Ascending aorta (tissue), 2 donors: ENCODE results near the gene SPDYE6. TPM values are rescaled to one million over a fixed set of nuclear protein-coding genes. Genes with fewer than 3 reads are reported as not detected.
"Not testable (repeated sequence)": the region's sequence is repeated elsewhere in the genome, so short reads cannot be mapped to it uniquely, and the experiment has no call there.

ENCODE experiments used
- DNase-seq, 2 donors: peaks; one replicate each; pipeline ENCODE4 v3.0.0-alpha.2; 2019; ENCODE audit warnings: low spot score in 2 of 2
- H3K27ac ChIP-seq, 2 donors: fragments of 200-600 bp; sonication (generic); one replicate each; pipeline ENCODE4 v1.5.1; 2016 to 2017; ENCODE audit warnings: mild to moderate bottlenecking in 1 of 2
- H3K27me3 ChIP-seq: fragments of 200-600 bp; sonication (generic); one replicate; pipeline ENCODE4 v1.5.1; 2017
- H3K36me3 ChIP-seq, 2 donors: fragments of 200-600 bp; sonication (generic); one replicate each; pipeline ENCODE4 v1.5.1; 2016
- H3K4me1 ChIP-seq, 2 donors: fragments of 200-600 bp; sonication (generic); one replicate each; pipeline ENCODE4 v1.5.1; 2016 to 2017; ENCODE audit warnings: mild to moderate bottlenecking in 1 of 2
- H3K4me3 ChIP-seq, 2 donors: fragments of 200-600 bp; sonication (generic); one replicate each; pipeline ENCODE4 v1.5.1; 2016 to 2017; ENCODE audit warnings: mild to moderate bottlenecking in 1 of 2
- H3K9me3 ChIP-seq, 2 donors: fragments of 200-600 bp; sonication (generic); one replicate each; pipeline ENCODE4 v1.5.1; 2016
- intact Hi-C: fragments of 100-400 bp; cut with DNase I; formaldehyde crosslinking; loops from one replicate; pipeline ENCODE4 v1.15.1; 2023
- total RNA-seq: library from RNA; depleted of rRNA; stranded (reverse); fragments of >200 nt; gene quantifications from one replicate; pipeline ENCODE4 v1.1.0, GENCODE V29; 2016
- TF ChIP-seq, protein P1 (sequence below), 3 experiments: fragments of 200-600 bp in 2 of 3; fragments of 450-650 bp in 1 of 3; sonication (generic) in 2 of 3; IDR thresholded peaks; one replicate each; pipeline ENCODE4 v1.5.1; 2016 to 2019; ENCODE audit warnings: antibody characterized with exemption in 3 of 3, mild to moderate bottlenecking in 1 of 3, moderate library complexity in 1 of 3

Gene SPDYE6
- total RNA-seq, 1 donor from 2014 or later, result not detected

DNA sequence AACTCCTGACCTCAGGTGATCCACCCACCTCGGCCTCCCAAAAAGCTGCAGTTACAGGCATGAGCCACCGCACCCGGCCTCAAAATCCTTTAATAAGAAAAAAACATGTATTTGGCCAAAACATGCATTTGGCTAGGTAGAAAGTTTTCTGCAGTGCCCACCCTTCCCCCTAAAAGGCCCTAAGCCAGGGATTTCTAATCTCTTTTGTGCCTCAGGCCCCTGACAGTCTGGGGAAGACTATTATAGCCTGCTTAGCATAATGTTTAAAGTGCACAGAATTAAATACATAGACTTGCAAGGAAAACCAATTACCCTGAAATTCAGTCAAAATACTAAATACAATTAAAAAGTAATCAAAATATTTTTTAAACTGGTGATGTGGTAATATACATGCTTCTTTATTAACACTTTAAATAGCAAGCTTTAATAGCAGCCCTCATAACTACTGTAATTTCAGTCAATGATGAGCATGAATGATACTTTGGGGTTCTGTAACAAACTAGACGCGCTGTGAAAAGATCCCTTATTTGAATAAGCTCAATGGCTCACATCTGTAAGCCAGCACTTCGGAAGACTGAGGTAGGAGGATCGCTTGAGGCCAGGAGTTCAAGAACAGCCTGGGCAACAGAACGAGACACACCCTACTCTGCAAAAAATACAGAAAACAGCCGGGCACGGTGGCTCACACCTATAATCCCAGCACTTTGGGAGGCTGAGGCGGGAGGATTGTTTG lies 29.9 kb downstream of the SPDYE6 start:
- DNase-seq, result peak in 1 of 2 donors; percentile 42
- Histone ChIP-seq H3K27ac (no peak overlapping the region), H3K36me3 (no peaks in the 10 kb centered on the region), H3K4me1 (no peaks in the 10 kb centered on the region), H3K4me3 (no peak overlapping the region), H3K9me3 (no peaks in the 10 kb centered on the region), H3K27me3 (no peaks in the 10 kb centered on the region)
- intact Hi-C loops, result no loop called here
- TF ChIP-seq, protein P1, sequence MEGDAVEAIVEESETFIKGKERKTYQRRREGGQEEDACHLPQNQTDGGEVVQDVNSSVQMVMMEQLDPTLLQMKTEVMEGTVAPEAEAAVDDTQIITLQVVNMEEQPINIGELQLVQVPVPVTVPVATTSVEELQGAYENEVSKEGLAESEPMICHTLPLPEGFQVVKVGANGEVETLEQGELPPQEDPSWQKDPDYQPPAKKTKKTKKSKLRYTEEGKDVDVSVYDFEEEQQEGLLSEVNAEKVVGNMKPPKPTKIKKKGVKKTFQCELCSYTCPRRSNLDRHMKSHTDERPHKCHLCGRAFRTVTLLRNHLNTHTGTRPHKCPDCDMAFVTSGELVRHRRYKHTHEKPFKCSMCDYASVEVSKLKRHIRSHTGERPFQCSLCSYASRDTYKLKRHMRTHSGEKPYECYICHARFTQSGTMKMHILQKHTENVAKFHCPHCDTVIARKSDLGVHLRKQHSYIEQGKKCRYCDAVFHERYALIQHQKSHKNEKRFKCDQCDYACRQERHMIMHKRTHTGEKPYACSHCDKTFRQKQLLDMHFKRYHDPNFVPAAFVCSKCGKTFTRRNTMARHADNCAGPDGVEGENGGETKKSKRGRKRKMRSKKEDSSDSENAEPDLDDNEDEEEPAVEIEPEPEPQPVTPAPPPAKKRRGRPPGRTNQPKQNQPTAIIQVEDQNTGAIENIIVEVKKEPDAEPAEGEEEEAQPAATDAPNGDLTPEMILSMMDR (IDR thresholded peaks at IDR 0.05), result no peak

DNA sequence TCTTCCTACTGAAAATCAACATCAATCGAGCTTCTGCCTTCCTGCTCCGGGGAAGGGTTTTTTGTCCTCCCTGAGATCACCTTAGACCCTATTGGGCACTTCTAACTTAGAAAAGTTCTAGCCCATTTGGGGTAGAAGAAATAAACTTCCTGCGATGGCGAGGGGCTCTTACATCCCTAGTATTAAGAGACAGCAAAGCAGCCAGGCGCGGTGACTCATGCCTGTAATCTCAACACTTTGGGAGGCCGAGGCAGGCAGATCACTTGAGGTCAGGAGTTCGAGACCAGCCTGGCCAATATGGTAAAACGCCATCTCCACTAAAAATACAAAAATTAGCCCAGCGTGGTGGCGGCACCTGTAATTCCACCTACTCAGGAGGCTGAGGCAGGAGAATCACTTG lies 31.1 kb downstream of the SPDYE6 start:
- H3K9me3 ChIP-seq, H3K36me3 ChIP-seq, H3K27me3 ChIP-seq, H3K4me1 ChIP-seq, intact Hi-C loops, H3K4me3 ChIP-seq, H3K27ac ChIP-seq: not testable (repeated sequence)
- DNase-seq, result peak in 1 of 2 donors; percentile 34

DNA sequence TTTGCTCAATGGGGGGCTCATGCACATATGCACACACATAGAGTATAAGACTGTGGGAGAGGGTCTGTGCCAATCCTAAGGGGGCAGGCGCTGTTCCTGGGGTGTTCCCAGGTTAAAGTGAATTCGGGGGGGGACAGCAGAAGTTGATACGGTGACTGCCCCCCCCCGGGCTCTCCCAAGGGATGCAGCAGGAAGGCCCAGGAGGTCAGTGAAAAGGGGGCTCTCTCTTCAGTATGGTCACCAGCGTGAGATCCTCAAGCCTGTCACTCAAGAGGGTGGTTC lies 32.4 kb downstream of the SPDYE6 start:
- no peak for DNase-seq
- Histone ChIP-seq H3K27ac (no peak overlapping the region), H3K4me3 (no peak overlapping the region), H3K4me1 (no peaks in the 10 kb centered on the region), H3K36me3 (no peaks in the 10 kb centered on the region), H3K27me3 (no peaks in the 10 kb centered on the region), H3K9me3 (no peaks in the 10 kb centered on the region)
- intact Hi-C loops, result no loop called here
- TF ChIP-seq, protein P1 (IDR thresholded peaks at IDR 0.05), result no peak

DNA sequence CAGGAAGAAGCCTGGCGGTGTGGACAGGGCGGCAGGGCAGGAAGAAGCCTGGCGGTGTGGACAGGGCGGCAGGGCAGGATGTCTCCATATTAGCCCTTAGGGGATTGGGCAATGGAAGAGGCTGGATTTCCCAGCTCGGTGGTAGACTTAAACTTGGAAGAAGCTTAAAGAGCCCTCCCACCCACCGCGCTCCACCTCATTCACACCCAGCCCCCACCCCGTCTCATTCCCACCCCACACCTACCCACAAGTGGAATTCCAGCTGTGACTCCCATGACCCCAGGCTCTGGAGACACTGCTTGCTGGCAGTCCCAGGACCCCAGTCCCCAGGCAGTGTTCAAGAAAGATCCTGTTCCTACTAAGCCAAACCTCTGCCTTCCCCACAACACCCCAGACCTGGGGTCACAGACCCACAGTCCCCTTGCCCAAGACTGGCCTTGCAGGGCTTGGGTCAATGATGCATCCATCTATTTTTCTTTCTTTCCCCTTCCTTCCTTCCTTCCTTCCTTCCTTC lies 34.0 kb downstream of the SPDYE6 start:
- Histone ChIP-seq H3K4me3 (no peak overlapping the region), H3K4me1 (no peaks in the 10 kb centered on the region), H3K9me3 (no peaks in the 10 kb centered on the region), H3K27ac (no peak overlapping the region), H3K36me3 (peaks cover 0 to 2% of the 10 kb centered on the region in 2 donors), H3K27me3 (no peaks in the 10 kb centered on the region)
- intact Hi-C loops, result no loop called here
- TF ChIP-seq, protein P1 (IDR thresholded peaks at IDR 0.05), result no peak
- DNase-seq, result peak in 1 of 2 donors; percentile 25

DNA sequence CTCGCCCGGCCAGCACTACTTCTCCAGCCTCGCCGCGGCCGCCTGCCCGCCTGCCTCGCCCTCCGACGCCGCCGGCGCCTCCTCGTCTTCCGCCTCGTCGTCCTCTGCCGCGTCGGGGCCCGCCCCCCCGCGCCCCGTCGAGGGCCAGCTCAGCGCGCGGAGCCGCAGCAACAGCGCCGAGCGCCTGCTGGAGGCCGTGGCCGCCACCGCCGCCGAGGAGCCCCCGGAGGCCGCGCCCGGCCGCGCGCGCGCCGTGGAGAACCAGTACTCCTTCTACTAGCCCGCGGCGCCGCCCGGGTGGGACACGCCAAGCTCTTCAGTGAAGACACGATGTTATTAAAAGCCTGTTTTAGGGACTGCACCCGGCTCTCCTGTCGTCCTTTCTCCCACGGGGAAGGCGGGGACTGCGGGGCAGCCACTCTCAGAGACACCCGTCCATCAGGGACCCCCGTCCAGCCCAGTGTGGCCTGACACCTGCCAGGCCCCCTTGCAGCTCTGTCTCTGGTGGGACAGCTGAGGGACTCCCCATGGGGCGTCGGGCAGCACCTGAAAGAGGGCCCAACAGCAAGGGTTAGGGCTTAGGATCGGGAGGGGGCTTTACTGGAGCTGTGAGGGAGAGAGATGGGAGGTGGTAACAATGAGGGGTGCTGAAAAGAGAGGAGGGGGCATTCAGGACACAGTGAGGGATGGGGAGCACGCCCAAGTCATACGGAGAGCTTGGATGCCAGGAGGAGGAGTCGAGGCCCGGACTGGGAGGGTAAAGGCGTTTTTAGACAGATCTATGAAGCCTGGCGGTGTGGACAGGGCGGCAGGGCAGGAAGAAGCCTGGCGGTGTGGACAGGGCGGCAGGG lies 34.7 kb downstream of the SPDYE6 start:
- no peak overlapping the region for H3K4me3 ChIP-seq
- intact Hi-C loops, result no loop called here
- H3K27ac ChIP-seq, result no peak overlapping the region
- H3K9me3 ChIP-seq, result no peaks in the 10 kb centered on the region
- H3K36me3 ChIP-seq, result peaks cover 0 to 2% of the 10 kb centered on the region in 2 donors
- TF ChIP-seq, protein P1 (IDR thresholded peaks at IDR 0.05), result no peak
- DNase-seq, result peak in 1 of 2 donors; percentile 62
- no peaks in the 10 kb centered on the region for H3K4me1 ChIP-seq
- no peaks in the 10 kb centered on the region for H3K27me3 ChIP-seq
